ENCODE results near the gene CNTLN.
A peak's percentile ranks its signal among the peaks of the same experiment; 100 is the strongest.
"Not testable (repeated sequence)": the region's sequence is repeated elsewhere in the genome, so short reads cannot be mapped to it uniquely, and the experiment has no call there.

CNTLN gene

DNA sequence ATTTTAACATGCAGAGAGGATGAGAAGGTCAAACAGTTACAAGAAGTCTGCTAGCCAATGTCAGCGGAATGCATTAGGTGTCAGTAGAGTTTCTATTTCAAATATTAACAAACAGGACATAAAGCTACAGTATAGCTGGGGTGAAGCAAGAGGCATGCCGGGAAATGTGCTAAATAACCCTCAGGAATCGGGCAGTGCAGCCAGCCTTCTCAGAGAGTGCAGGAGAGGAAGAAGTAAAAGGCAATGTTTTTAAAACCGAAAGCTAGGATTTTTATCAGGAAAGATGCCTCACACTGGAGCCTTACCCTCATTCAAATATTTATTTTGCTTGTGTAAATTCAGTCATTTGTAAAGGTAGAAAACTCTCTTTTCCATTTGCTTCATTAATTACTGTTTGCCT is 384.9 kb downstream of the CNTLN start:
- DNase-seq: no peak

DNA sequence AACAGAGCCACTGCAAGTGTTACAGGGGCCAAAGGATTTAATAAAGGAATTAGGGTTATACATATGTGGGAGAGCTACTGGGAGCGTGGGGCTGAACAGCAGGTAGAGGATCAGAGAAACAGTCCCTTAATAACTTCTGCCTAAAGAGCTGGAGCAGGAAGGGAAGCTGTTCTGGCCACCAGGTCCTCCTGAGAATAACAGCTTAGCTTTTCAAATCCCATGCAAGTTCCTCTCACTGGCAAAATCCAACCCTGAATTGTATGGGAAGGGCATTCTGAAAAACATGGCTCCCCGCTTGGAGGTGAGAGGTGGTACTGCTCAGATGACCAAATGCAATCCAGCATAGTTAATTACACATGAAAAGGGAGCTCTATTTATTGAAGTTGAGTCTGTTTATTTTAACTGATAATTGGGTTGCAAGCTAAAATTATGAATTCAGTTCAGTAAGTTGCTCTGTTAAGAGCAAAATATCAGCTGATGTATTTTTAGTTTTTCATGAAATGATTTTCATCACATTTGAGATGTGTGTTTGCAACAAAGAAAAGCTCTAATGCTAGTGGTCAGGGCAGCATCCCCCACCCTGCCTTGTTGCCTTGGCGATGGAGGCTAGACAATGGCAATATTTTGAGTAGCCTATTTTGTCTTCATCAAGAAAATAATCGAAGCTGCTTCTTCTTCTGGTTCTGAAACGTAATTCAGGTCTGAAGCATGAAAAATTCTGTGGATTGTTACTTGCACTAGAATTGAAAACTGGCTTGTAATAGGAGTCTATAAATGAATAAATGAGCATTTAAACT is 385.6 kb downstream of the CNTLN start:
- DNase-seq: no peak

DNA sequence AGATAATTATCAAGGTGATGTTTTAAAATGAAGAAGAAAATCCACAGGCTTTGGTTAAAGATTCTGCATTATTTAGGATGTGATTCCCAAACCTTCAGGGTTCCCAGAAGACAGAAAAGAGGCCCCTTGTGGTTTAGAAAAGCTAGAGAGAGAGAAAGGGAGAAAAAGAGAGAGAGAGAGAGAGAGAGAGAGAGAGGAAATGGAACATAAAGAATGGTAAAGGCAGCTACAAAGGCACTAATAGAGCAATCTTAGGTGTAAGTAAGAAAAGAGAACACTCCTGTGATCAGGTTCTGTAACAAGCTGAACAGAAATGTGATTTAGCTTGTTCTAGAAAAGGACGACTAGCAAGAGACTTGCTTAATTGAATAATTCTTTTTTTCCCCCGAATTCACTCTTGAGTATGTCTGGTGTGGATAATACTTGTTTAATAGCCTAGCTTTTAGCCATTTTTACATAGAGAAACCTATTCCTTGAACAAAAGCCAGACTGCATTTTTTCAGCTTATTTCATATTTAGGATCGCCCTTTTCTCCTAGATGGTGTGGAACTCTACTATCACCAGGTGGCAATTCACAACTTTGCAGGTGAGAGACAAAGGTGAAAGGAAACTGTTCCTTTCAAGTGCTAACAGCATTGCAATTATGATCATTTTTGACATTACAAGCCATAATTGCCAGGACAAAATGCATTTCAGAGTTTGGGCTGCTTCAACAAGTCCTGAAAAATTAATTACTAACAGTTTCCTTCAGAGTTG is 386.4 kb downstream of the CNTLN start:
- no peak for DNase-seq

DNA sequence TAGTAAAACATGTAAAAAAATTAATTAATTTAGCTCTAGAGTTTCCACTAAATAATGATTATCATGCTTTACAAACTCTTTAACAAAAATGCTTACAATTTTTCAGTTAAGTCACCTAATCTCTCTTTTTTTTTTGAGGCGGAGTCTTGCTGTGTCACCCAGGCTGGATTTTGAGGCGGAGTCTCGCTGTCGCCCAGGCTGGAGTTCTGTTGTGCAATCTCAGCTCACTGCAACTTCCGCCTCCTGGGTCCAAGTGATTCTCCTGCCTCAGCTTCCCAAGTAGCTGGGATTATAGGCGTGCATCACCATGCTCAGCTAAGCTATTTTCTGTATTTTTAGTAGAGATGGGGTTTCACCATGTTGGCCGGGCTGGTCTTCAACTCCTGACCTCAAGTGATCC is 391.9 kb downstream of the CNTLN start:
- not testable (repeated sequence) for DNase-seq

DNA sequence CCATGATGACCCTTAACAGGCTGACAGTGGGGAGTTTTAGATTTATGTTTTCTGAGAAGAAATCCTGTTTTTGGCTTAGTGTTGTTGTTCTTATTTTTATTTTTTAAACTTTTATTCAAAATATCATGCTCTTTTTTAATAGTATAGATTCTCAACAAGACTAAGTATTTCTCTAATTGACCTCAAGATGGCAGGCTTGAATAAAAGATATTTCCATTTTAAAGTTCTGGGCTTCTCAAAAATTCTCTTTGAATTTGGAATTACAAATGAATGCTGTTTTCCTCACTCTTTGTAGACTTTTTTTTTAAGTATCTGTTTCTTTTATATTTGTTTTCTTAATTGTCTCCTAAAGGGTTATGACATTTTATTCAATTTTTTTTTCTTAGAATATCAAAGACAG is 394.0 kb downstream of the CNTLN start:
- peak; percentile 9 for DNase-seq

DNA sequence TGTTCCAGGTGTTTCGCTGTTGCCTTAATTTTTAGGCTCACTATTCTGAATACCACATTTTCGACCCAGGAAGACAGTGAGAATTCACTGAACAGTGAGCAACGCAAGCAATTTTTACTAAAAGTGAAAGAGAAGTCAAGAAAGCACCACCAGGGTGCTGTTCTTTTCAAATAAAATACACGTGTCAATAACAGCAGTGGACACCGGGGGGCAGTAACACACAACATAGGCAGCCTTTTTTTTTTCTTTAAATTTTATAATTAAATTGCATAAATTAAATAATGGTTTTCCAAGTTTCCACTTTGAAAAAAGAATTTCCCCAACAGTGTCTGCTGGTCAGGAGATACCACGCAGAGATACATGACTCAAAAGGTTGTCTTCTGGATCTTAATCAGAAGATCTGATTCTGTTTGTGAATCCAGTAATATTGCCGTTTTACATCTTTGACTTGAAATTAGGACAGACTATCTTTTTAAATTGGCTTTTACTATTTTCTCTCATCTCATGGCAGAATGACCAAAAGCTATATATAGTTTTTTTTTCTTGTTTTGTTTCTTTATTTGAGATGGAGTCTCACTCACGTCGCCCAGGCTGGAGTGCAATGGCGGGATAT is 396.9 kb downstream of the CNTLN start:
- DNase-seq: peak; percentile 42

DNA sequence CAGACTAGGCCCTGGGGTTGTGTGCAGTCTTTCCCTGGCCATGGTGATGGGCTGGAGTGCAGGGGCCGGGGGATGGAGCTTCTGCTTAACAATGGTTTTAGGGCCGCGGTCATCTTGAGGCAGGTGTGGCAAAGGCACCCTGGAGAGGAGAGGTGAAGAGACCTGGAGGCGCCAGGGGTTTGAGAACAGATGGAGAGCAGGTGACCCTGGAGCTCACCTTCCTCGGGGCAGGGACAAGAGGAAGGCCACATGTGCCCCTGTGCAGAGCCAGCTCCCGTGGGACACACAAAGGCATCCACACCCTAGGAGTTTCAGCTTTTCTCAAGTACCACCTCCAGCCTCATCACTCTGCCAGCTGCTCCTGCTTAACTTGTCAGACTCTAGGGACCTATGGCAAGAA is 397.6 kb downstream of the CNTLN start:
- no peak for DNase-seq

DNA sequence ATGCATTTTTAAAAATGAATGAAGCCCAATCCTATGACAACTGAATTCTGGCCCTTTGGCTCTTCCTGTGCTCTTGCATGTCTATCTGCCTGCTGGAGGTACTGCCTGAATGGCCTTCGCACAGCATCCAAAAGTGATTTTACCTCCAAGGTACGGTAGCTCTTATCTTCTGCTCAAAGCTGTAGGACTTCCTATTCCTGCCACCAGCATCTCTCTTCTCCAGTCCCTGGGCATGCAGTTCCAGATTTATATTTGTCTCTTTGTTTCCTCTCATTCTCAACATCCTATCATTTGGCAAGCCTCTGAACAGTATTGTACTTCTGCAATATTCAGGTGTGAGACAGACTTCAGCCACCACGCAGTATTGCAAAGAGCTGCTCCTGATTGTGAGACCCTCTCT is 400.3 kb downstream of the CNTLN start:
- no peak for DNase-seq

DNA sequence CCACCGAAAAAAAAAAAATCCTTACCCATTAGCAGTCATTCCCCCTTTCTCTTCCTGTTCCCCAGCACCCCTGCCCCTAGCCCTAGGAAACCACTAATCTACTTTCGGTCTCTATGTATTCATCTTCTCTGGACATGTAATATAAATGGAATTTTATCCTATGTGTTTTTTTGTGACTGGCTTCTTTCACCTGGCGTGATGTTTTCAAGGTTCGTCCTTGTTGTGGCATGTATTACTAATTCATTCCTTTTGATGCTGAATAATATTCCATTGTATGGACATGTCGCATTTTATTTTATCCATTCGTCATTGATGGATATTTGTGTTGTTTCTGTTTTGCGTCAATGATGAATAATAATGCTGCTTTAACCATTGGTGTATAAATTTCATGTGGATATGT is 401.2 kb downstream of the CNTLN start:
- no peak for DNase-seq

DNA sequence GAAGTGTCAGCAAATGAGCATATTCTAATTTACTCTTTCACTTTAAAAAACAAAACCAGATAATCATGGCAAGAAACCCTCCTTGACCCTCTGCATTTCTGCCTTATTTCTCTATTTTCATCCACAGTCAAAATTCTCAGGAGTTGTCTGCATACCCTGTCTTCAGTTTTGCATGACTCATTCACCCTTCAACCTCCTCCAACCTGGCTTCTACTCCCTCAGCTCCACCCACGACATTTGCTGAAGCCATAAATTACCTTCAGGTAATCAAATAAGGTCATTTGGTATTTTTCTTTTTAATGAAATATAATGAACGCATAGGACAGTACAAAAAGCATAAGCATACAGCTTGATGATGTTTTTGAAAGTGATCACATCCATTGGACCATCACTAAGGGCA is 416.2 kb downstream of the CNTLN start:
- DNase-seq: no peak

All from kidney glomerular epithelial cell (primary cell).